Left kidney (tissue), 2 donors: ENCODE measurements around the gene LRMDA. TPM values are rescaled to one million over a fixed set of nuclear protein-coding genes. Genes with fewer than 3 reads are reported as not detected.

Source experiments
- DNase-seq: peaks from one replicate; pipeline ENCODE4 v3.0.0-alpha.2; 2013
- polyA plus RNA-seq: library from polyadenylated mRNA; unstranded; fragments of 120-200 nt; gene quantifications from one replicate; pipeline ENCODE4 v1.2.1, GENCODE V29; 2013; ENCODE audit not compliant: insufficient read length

Gene LRMDA
- polyA plus RNA-seq, 1 donor: 18.0 TPM

DNA sequence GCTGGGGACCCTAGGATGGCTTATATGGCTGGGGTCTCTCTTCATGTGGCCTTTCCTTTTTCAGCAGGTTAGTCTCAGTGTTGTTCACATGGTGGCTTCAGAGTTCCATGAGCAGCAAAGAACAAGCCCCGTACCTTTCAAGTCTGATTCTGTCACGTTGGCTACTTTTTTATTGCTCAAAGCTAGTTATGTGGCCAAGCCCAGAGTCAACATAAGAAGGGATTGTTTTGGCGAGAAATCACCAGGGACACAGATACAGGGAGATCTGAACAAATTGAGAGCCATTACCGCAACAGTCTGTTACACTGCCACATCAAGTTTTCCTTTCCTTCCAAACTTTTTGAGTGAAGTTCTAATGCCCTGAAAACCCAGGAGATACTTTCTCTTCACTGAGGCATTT lies 770.5 kb downstream of the LRMDA start:
- no peak for DNase-seq

DNA sequence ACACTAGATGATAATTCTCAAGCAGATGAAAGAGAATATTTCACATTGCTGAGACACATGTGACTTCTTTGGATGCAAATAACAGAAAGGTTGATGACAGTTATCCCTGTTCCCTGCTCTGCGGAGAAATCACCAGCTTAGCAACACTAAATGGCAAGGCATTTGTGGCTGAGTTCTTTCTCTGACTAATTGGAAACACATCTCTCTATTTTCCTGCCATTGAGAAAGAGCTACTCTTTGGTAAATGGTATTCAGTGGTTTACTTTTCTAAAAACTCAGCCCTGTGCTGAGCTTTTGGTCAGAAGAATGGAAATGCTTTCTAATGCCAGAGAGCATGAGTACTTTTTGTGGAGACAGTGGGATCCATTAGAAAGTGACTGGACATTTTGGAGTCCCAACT lies 771.4 kb downstream of the LRMDA start:
- no peak for DNase-seq

- DNase-seq: no peak
These were observed 773.9 kb downstream of the LRMDA start for GRCh38 chr10:76205361-76205760.

GRCh38 chr10:76206797-76207352 lies 775.5 kb downstream of the LRMDA start:
- DNase-seq: no peak

GRCh38 chr10:76209135-76209534 lies 777.7 kb downstream of the LRMDA start:
- DNase-seq: no peak

GRCh38 chr10:76210211-76210610 lies 778.8 kb downstream of the LRMDA start:
- DNase-seq: no peak

- no peak for DNase-seq
These were observed 780.3 kb downstream of the LRMDA start for GRCh38 chr10:76211691-76212090.

- no peak for DNase-seq
These were observed 782.5 kb downstream of the LRMDA start for GRCh38 chr10:76213876-76214275.

GRCh38 chr10:76218035-76218434 lies 786.6 kb downstream of the LRMDA start:
- DNase-seq: no peak

- DNase-seq: no peak
These were observed 797.9 kb downstream of the LRMDA start for GRCh38 chr10:76229341-76229740.

GRCh38 chr10:76230921-76231285 lies 799.5 kb downstream of the LRMDA start:
- DNase-seq: no peak

DNA sequence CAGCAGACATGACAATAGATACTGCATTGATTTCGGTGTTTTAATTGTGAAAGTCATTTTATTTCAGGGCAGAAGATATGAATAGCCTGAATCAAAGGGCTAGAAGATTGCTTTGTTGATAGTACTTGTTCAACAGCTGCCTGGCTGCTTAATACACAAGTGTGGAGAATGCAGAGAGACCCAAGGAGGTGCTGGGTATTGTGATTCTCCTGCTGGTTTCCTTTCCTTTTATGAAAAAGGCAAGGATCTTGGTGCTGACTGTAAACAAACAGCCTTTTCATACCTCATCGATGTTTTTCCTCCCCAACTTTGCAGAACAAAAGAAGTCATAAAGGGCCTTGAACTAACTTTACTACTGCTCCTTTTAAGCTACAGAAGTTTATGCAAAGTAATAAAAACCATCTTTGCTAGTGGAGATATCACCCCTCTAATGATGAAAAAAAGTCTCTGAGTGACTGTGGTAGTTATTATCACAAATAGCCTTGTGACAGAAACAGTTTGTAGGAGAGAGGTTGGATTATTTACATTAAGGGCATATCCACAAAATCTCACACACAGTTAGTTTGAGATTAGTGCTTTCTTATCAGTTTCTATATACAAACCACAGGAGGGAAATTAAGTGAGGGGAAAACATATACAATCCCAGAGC lies 800.0 kb downstream of the LRMDA start:
- no peak for DNase-seq

DNA sequence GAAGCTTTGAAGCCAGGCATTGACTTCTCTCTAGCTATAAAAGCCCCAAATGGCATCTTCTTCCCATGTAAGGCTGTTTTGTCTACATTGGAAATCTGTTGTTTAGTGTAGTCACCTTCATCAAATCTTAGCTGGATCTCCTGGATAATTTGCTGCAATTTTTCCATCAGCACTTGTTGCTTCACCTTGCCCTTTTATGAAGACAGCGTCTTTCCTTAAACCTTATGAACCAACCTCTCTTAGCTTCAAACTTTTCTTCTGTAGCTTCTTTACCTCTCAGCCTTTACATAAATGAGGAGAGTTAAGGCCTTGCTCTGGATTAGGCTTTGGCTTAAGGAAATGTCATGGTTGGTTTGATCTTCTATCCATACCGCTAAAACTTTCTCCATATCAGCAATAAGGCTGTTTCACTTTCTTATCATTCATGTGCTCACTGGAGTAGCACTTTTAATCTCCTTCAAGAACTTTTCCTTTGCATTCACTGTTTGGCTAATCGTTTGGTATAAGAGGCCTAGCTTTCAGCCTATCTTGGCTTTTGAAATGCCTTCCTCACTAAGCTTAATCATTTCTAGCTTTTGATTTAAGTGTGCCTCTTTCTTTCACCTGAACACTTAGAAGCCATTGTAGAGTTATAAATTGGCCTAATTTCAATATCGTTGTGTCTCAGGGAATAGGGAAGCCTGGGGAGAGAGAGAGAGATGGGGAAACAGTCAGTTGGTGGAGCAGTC lies 803.2 kb downstream of the LRMDA start:
- no peak for DNase-seq

- DNase-seq: no peak
These were observed 804.9 kb downstream of the LRMDA start for GRCh38 chr10:76236356-76236755.

- no peak for DNase-seq
These were observed 811.5 kb downstream of the LRMDA start for GRCh38 chr10:76242956-76243355.

- DNase-seq: peak; percentile 78
These were observed 812.8 kb downstream of the LRMDA start for GRCh38 chr10:76244061-76244686.

- no peak for DNase-seq
These were observed 814.6 kb downstream of the LRMDA start for GRCh38 chr10:76245951-76246495.

GRCh38 chr10:76248649-76249200 lies 817.3 kb downstream of the LRMDA start:
- no peak for DNase-seq

GRCh38 chr10:76251841-76252671 lies 820.6 kb downstream of the LRMDA start:
- DNase-seq: peak; percentile 95

GRCh38 chr10:76252733-76253132 lies 821.3 kb downstream of the LRMDA start:
- DNase-seq: no peak

- no peak for DNase-seq
These were observed 823.8 kb downstream of the LRMDA start for GRCh38 chr10:76255241-76255640.

DNA sequence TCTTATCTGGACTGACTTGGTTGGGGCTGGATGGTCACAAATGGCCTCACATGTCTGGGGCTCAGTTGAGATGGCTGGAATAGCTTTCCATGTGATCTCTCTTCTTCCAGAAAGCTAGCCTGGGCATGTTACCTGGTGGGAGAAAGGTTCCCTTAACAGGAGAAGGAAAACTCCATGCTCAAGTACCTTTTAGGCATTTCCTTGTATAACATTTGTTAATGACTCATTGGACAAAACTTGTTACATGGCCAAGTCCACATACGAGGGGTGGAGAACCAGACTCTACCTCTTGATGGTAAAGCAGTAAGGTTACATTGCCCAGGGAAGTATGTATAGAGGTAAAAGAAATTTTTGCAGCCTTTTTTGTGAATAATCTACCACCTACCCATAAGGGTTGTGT lies 826.4 kb downstream of the LRMDA start:
- DNase-seq: no peak
